ENCODE results near the gene LAMA1.

Gene LAMA1

DNA sequence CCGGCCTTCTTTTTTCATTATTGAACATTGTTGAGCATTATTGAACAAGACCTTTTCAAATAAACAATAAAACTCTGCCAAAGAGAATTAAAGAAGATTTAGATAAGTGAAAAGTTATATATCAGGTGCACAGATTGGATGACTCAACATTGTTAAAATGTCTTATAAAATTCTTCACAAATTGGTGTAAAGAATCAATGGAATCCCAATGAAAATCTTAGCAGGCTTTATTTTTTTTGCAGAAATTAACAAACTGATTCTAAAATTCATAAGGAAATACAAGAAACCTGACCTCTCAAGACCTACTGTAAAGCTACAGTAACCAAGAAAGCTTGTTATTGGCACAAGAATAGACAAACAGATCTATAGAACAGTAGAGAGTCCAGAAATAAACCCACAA lies 70.3 kb downstream of the LAMA1 start:
- no peak for DNase-seq (ENCODE audit: low read depth in 2 of 2)

DNA sequence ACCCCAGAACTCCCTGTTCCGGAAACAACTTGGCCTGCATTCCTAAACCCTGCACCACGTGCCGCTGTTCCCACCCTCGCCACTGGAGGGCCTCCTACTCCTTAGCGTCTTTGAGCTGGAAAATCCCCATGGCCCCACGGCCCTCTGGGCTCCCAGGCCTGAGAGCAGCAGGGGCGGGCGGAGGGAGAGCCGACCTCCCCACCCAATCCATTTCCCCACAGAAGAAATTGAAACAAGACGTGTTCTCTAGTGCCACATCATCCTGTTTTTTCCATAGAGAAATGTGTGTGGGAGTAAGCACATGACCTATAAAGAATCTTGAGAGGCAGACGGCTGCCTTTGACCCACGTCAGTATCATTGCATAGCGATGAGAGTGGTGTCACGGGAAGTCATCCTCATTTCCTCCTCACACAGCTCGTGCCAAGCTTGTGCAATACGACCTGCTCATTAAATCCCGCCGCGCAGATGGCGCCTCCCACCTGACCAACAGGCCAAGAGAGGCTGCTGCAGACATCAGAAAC lies 79.2 kb downstream of the LAMA1 start:
- DNase-seq (ENCODE audit: low read depth in 2 of 2), result peak; percentile 94

DNA sequence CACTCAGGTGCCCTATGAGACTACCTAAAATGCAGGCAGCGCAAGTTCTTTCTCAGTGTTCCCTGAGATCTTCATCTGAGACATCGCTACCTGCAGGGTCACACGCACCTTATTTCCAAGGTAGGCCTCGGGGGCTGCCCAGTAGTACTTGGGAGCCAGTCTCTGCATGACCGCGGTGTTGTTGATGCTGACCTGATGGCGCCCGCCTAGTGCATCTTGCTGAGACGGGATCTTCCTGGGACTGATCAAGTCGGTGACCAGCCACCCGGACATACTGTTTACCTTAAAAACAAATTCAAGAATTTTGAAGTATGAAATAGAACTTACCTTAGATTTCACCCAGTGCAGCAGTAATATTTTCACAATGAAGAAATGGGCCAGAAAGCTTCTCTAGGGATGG lies 80.1 kb downstream of the LAMA1 start:
- DNase-seq (ENCODE audit: low read depth in 2 of 2), result no peak

DNA sequence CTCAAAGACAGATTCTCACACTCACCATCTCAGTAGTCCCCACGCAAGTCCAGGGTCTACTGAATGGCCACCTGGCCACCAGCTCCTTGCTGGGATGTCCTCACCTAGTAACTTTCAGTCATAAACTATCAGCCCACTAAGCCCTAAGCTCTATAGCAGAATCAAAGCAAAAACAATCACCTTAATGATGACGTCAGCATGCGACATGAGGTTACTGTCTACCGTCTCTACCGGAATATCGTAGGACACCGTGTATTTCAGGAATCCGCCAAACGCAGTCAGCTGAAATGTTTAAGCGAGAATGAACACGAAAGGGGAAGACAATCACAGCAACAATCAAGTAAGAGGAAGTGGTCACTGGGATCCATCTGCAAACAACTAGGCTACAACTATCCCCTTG lies 81.8 kb downstream of the LAMA1 start:
- no peak for DNase-seq (ENCODE audit: low read depth in 2 of 2)

DNA sequence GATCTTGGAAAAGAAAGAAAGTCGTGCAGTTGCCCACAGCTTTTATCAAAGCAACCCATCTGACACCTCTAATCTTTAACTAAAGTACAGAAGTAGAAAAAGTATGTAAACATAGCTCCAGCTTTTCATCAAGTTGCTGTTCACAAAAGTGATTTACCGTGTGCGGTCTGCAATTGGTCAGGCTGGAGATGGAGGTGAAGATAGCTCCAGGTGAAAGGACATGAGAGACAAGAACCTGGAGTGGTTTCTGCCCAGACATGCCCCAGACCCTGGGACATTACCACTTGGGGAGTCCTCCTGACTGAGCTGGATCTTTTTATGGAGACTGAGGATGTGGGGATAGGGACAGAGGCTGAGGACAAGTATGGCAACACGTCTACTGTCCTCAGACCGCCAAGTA lies 82.7 kb downstream of the LAMA1 start:
- DNase-seq (ENCODE audit: low read depth in 2 of 2), result no peak

DNA sequence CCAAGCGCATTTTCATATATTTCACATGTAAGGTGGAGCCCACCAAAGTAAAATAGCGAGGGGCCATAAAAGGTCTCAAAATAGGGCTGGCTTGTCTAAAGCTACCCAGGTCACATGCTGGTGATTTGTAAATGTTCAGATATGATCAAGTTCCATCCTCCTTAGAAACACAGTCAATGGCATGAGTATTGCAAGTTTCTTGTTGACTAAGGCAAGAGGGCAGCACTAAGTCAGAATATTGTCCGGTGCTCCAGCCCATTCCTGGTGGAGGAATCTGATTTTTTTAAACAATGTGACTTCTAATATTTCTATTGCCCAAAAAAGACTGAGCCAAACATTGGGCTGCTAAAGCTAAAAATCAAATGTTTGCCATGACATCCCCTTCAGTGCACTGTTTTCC lies 85.1 kb downstream of the LAMA1 start:
- no peak for DNase-seq (ENCODE audit: low read depth in 2 of 2)

DNA sequence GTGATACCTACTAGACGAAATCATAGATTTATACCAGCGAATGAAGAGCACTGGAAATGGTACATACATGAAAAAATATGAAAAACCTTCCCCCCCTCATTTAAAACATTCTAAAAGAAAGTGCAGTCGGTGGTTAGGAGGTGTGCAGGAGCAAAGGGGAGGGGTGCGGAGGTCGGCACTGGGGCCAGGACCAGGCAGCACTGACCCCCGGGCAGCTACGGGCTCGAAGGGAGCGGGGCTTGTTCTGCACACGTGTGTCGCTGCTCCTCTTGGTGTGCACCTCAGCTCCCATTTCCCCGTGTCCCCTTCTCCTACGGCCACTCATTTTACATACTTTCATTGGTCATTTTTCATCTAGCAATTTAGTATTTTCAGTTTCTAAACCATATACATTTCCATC lies 89.0 kb downstream of the LAMA1 start:
- DNase-seq (ENCODE audit: low read depth in 2 of 2), result no peak

DNA sequence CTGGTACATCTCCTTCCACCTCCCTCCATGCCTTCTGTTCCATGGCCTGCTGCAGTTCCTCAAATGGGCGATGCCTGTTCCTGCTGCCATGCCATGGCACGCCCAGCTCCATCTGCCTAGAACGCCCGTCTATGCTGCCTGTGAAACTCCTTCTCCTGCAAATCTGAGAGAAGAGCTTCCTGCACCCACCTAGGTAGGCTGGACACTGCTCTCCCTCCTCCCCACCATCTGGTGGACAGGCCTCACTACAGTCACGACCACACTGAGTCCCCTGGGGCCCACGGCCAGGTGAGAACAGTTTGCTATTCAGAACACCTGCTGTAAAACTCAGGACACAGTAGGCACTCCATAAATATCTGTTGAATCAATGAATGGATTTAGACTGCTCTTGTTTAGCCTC lies 92.4 kb downstream of the LAMA1 start:
- no peak for DNase-seq (ENCODE audit: low read depth in 2 of 2)

DNA sequence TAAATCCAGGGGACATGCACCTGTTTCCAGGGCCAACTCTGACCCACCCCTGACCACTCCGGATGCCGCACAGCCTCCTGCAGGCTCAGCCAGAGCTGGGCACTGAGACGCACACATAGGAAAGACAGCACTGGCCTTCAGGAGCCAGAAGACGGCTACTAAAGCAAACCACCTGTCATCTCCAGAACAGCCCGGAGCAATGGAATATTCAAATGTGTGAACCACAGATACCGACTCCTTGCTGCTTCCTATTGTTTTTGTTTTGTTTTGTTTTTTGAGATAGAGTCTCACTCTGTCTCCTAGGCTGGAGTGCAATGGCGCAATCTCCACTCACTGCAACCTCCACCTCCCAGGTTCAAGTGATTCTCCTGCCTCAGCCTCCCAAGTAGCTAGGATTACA lies 94.0 kb downstream of the LAMA1 start:
- no peak for DNase-seq (ENCODE audit: low read depth in 2 of 2)

DNA sequence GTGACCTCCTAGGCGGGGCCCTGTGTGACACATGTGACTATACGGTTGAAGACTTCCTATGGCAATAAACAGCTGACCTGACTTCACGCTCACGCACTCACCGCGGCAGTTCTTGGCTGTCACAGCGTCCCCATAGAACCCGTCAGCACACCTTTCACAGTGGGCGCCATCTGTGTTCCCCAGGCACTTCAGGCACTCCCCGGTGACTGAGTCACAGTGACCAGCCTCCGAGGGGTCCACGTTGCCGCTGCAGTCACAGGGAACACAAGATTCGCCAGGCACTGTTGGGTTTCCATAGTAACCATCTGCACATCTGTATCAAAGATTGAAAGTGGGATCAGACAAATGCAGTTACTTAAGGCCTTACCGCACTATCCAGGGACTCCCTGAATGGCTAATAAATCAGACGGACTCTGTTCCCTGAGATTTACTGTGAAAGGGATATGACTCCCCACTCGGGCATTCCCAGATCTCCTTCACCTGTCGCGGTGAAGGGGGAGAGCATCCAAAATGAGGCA lies 94.5 kb downstream of the LAMA1 start:
- DNase-seq (ENCODE audit: low read depth in 2 of 2), result no peak

DNA sequence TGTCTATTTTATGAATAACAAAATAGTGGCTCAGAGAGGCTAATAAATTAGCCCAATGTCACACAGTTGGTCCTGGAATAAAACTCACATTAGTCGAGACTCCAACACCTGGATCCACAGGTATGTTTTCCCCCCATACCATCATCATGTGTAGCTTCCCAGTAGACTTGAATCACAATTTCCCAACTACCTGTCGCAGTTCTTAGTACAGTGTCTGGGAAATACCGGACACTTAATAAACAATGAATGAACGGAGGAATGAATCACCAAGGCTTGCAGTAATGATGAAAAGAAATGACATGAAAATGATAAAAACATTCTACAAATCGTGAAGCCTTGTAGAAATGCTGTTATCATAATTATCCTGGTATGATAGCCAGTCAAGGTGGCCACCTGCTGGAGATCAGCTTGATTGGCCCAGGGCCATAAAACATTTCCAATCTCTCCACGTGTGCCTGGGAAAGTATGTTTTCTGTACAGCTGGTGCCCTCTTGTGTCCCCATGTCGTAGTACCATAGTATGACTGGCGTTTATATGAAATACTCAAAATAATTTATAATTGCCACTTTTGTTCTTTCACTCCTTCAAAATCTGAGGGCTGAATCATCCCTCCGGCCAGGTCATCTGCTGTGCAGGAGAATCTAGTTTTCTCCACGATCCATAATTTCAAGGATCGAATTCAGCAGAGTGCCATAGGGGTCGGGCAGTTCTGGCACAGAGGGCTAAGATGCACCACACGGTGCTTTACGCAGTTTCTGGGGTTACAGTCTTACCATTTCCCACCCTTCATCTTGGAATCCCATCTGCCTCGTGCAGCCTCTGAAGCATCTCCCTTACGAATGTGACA lies 95.4 kb downstream of the LAMA1 start:
- peak; percentile 11 to 12 for DNase-seq (ENCODE audit: low read depth in 2 of 2)

DNA sequence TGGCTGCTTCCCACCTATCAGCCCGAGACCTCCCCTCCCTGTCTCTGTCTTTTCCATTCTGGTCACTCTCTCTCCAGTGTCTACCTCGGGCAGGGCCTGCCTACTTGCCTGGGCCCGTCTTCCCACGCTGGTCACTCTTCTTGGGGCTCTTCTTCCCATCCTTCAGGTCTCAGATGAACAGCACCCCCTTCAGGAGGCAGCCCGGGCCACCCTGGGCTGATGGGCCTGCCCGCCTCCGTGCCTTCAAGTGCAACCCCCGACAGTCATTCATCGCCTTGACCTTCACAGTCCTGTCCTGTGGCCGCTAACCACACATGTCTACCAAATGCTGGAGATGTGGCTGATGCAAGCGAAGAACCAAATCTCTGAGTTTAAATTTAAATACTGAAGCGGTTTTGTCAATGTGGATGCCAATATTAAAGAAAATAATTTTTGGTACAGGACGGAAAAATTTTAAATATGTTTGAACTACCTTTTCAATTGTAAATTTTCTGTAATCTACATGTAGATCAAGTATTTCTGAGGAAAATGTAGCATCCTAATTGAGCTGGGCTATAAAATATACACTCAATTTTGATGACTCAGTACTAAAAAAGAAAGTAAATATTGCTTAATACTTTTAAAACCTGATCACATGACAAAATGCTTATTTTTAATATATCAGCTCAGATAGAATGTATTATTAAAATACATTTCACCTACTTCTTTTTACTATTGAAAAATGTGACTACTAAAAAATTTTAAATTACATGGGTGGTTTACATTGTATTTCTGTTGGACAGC lies 96.4 kb downstream of the LAMA1 start:
- no peak for DNase-seq (ENCODE audit: low read depth in 2 of 2)

DNA sequence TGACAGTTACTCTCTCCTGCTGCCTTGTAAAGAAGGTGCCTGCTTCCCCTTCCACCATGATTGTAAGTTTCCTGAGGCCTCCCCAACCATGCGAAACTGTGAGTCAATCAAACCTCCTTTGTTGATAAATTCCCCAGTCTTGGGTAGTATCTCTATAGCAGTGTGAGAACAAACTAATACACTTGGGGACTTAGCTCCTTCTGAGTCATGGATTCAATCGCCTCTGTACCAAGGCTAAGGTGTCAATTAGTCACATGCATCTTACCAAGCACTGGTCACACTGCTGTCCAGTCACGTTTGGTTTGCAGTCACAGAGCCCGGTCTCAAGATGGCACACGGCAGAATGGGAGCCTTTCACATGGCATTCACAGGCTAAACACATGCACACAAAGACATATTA lies 100.6 kb downstream of the LAMA1 start:
- no peak for DNase-seq (ENCODE audit: low read depth in 2 of 2)

DNA sequence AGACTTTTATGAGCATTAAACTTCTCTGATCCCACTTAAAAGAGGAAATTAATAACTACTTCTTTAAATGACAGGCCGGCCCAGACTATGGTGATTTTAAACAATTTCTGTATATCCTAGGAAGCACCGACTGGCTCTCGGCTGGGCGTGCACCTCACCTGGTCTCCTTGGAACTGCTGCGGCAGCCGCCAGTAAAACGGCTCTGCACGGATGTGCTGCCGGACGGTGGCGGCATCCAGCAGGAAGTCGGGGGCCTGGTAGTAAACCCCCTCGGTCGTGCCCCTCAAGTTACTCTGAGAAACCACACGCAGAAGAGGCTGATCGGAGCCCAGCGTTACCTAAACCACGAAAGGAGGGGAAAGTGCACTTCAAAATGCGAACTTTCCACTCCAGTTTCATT lies 106.5 kb downstream of the LAMA1 start:
- no peak for DNase-seq (ENCODE audit: low read depth in 2 of 2)

DNA sequence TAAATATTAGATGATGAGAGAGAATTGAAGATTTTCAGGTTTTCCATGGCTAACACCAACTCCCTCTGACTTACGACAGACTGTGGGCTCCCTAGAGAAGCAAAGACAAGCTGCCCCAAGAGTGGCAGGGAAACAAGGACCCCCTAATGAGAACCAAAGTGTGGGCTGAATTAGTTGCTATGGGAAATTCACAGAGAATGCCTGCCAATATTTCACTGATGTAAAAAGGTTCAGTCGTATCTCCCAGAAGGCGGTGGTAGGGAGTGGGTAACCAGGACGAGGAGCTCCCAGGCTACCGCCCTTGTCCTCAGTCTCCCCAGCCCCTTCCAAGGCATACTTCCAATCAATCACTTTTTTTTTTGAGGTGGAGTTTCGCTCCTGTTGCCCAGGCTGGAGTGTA lies 113.6 kb downstream of the LAMA1 start:
- DNase-seq (ENCODE audit: low read depth in 2 of 2), result no peak

DNA sequence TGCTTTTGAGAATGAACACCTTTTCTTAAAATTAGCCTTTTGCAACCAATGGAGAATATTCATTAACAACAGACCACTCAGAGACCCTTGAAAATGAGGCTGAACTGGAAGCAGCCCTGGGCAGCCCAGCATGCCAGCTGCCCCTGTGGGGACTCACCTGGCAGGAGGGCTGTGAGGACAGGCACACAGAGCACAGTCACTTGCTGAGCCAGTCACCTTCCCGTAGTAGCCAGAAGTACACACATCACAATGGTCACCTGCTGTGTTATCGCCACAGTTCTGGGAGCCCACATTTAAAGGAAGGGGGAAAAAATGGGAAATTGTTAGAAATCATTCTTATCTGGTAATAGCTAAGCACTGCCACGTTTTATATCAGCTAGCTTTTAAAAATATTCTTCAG lies 115.5 kb downstream of the LAMA1 start:
- no peak for DNase-seq (ENCODE audit: low read depth in 2 of 2)

DNA sequence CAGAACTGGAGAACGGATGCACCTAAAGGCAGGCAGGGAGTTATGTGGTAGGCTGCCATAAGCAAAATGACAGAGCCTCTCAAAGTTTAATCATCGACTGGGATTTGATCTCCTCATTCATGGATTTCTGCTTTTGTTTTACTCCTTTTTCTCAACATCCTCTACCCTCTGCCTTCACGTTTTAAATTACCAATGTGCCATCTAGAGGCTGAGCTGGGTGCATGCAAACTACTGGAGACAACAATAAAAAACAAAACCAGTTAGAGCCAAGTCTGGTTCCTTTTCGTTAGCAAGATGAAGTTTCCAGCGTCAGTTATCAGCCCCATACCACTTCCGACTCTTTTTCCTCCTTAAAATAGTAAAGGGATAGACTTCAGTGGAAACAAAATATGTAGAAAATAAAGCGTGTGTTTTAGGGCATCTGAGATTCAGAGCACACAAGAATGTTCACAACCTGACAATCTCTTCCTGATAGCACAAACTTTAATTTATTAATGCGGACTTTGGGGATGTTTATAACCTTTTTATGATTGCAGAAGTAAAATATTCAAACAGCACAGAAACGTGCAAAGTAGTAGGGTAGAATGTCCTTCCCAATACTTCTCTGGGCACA lies 117.0 kb downstream of the LAMA1 start:
- DNase-seq (ENCODE audit: low read depth in 2 of 2), result peak in 1 of 2 experiments; percentile 15

DNA sequence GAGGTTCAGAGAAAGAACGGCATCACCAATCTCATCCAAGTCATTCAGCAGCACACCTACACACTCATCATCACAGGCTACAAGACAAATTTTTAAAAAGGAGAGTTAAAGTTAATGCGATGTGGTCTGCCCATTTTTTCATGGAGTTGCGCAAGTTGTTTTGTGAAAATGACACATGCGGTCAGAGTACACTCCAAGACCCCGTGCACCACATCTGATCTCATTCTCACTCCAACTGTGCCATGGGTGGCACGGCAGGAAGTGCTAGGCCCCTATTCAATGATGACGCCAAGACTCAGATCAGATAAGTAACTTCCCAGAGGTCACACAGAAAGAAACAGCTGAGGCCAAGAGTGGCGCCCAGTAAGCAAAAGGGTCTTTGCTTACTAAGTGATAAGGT lies 119.8 kb downstream of the LAMA1 start:
- no peak for DNase-seq (ENCODE audit: low read depth in 2 of 2)

DNA sequence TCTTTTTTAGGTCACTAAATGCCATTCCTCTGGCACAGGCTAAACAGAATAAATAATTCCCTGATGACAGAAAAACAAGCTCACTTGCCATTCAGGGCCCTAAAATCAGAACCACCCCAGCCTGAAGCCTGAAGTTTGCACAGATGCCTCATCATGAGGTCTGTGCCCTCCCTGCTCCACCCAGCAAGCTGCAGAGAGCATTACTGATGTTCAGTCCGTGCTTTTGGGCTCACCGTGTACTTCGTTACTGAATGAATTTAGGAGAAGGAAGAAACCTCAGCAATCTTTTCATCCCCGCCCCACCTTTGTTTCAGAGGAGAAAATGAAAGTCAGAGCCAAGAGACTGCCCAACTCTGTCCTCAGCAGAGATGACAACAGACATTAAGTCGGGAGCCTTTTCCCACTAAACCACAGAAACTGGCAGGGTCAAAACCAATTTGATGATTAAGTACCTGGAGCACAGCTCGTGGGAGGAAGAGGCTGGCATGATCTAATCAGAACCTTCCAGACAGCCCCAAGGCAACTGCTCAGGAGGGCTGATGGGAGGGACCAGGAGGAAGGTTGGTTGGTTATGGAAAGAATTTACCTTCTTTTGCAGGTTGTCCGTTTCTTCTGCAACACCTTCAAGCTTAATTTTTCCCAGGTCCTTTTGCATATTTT lies 122.7 kb downstream of the LAMA1 start:
- DNase-seq (ENCODE audit: low read depth in 2 of 2), result no peak

DNA sequence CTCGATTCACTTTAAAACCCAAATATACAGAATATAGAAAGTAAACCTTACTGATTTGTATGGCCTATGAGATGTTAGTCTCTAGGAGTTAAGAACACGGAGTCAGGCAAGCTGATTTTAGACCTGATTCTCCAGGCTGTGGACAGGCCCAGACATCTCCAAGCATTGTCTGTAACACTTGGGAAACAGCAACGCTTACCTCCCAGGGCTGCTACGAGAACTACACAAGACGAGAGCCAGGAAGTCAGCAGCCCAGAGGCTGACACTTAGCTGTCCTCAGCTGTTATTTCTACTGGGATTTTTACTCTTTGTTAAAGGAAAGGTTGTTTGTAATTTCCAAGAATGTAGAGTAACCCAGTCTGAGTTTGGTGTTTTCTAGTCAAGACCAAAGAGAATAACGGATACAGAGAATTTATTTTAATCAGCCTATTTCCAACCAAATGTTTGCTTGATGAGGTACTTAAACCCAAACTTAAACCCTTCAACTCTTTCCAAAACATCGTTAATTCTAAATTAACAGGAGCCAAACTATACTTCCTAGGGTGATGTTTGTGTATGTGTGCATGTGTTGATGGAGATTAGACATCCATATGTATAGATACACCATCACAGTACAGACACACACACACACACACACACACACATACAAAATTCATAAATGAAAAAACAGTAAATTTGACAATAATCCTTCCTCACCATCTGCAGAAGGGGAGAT lies 123.4 kb downstream of the LAMA1 start:
- DNase-seq (ENCODE audit: low read depth in 2 of 2), result no peak

DNA sequence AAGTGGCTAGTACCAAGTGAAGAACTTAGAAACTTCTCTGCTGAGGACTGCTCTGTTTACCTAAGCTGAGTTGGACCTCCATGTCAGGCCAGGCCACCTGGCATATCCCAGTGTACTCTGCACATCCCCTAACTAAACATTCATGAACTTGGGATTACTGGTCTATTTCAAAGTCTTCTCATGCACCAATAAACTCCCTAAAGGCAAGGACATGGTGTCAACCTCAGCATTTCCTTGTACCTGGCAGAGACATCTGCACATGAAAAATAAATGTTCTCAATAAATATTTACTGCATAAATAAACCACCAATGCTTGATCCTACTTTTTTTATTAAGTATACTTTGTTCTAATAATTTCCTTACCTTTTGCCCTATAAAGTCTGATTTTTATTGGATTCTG lies 124.8 kb downstream of the LAMA1 start:
- no peak for DNase-seq (ENCODE audit: low read depth in 2 of 2)
